Stimulated activated CD8-positive, alpha-beta memory T cell treated with anti-CD3 and anti-CD28 coated beads, Interleukin-4, amount 100 ng/mL, for 48 hours (primary cell): ENCODE data around the gene ZNF512.
"Not testable (repeated sequence)": the region's sequence is repeated elsewhere in the genome, so short reads cannot be mapped to it uniquely, and the experiment has no call there.

Source experiments
- DNase-seq: peaks from one replicate; pipeline ENCODE4 v3.0.0-alpha.2; 2020

The ZNF512 gene

DNA sequence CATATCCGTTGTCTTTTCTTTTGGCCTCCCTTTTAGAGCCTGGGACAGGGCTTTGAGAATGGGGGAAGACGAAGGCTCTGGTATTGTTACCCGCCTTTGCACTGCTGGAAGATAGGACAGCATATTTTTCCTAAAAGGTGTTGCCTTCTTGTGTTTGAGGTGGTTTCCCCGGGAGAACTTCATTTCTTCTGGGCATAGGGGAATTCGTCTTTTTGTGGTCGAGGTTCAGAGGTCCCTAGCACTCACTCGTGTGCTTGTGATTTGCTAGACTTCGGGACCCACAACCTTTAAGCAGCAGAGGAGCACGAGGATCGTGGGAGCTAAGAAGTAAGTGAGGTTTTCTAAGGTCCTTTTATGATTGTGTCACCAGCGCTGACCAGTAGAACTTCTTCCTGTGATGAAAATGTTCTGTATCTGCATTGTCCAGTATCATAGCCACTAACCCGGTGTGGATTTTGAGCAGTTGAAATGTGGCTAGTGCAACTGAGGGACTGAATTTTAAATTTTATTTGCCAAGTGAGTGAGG lies 611 bp downstream of the ZNF512 start:
- DNase-seq: no peak

GRCh38 chr2:27584597-27584996 lies 1.8 kb downstream of the ZNF512 start:
- DNase-seq: no peak

- peak; percentile 34 for DNase-seq
These were observed 4.2 kb downstream of the ZNF512 start for GRCh38 chr2:27587025-27587424.

DNA sequence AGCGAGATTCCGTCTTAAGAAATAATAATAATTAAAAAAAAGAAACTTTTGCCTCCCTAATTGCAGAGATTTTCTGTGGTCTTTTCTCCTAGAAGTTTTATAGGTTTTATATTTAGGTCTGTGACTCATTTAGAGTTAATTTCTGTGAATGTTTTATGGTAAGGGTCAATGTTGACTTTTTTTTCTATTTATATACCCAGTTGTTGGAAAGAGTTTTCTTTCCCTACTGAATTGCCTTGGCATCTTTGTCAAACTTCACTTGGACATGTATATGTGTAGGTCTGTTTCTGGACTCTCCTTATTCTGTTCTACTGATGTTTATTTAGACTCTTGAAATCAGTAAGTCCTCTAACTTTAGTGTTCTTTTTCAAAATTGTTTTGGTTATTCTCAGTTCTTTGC lies 5.5 kb downstream of the ZNF512 start:
- no peak for DNase-seq

DNA sequence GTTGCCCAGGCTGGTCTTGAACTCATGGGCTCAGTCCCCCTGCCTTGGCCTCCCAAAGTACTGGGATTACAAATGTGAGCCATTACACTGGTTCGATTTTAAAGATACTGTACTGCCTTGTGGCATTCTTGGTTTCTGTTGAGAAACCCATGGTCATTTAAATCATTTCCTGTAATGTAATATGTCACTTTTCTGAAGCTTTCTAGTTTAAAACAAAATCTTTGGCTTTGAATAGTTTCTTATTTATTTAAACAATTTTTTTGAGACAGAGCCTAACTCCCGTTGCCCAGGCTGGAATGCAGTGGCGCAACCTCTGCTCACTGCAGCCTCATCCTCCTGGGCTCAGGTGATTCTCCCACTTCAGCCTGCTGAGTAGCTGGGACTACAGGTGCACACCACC lies 8.9 kb downstream of the ZNF512 start:
- no peak for DNase-seq

- no peak for DNase-seq
These were observed 10.4 kb downstream of the ZNF512 start for GRCh38 chr2:27593240-27593639.

GRCh38 chr2:27594020-27594703 lies 11.3 kb downstream of the ZNF512 start:
- not testable (repeated sequence) for DNase-seq

DNA sequence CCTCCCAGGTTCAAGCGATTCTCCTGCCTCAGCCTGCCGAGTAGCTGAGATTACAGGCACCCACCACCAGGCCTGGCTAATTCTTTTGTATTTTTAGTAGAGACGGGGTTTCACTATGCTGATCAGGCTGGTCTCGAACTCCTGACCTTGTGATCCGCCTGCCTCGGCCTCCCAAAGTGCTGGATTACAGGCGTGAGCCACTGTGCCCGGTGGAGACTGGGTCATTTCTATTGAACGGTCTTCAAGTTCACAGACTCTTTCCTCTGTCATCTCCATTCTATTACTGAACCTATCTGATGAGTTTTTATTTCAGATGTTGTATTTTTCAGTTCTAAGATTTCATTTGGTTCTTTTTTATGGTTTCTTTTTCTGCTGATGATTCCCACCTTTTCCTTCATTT lies 12.6 kb downstream of the ZNF512 start:
- DNase-seq: not testable (repeated sequence)

DNA sequence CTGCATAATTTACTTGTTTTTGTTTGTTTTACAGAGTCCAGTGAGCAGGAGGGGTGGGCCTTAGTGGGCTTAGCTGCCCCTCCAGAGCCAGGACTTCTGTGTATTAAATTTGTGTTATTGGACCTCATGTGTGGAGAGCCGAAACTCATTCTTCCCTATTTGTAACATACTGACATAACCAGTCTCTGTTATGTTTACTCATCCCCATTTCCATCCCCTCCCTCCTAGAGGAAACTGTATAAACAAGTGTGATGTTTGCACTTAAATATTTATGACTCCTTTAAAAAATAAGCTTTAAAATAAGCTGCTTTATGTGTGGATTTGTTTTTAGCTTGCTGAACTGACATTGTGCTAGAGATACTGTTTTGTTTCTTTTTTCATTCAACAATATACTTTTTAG lies 13.8 kb downstream of the ZNF512 start:
- DNase-seq: no peak

DNA sequence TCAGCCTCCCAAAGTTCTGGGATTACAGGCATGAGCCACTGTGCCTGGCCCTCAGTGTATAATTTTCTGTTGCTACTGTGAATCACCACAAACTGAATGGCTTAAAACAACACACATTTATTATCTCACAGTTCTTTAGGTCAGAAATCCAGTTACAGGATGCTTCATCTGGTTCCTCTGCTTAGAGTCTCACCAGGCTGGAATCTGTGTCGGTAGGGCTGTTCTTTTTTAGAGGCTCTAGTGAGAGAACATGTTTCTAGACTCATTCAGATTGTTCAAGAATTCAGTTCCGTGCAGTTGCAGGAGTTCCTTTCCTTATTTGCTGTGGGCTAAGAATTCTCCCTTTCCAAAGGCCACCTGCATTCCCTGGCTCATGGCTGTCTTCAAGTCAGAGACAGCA lies 23.8 kb downstream of the ZNF512 start:
- DNase-seq: no peak

DNA sequence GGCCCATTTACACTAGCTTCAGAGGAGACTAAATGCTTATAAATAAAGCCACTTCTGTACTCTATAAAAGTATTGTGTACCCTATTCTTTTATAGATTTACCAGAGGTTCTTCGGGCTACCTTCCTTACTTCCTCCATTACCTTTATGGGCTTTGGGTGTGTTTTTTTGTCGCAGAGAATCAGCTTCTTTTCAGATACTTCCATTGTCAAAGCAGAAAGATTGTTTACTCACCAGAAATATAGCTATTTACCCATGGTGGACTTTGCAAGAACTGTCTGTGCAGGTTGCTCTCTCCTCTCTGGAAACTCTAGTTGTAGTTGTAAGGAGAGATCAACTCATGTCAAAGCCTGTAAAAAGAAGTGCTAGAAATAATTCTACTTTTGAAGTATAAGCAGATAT lies 31.1 kb downstream of the ZNF512 start:
- DNase-seq: no peak

DNA sequence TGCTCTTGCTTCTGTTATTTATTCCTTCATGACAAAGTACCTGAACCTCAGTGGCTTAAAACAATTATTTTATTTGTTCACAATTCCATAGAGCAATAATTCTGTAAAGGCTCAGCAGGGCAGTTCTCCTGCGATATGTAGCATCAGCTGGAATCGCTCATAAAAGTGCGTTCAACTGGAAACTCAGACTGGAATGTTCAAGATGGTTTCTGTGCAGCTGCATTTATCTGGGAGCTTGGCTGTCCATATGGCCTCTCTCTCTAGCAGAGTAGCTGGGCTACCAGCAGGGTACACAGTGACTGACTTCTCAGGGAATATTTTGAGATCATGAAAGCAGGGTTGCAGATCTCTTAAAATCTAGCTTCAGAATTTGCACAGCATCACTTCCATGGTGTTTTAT lies 32.5 kb downstream of the ZNF512 start:
- no peak for DNase-seq

DNA sequence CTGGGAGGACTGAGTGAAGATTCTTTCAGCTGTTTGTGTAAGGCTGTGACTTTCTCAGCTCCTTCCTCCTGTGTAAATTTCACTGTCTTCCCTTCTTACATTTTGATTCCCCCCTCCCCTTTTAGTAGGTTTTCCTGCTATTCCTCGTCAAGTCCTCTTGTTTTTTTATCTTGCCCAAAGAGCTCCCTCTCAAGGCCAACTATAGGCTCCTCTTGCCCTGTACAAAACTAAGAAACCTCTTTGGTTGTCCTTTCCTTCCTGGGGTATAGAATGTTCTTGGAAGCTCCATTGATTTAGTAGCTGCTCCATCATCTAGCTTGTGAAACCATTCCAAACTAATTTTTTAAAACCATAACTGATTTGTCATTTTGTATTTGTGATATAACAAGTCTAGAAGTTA lies 38.7 kb downstream of the ZNF512 start:
- no peak for DNase-seq

DNA sequence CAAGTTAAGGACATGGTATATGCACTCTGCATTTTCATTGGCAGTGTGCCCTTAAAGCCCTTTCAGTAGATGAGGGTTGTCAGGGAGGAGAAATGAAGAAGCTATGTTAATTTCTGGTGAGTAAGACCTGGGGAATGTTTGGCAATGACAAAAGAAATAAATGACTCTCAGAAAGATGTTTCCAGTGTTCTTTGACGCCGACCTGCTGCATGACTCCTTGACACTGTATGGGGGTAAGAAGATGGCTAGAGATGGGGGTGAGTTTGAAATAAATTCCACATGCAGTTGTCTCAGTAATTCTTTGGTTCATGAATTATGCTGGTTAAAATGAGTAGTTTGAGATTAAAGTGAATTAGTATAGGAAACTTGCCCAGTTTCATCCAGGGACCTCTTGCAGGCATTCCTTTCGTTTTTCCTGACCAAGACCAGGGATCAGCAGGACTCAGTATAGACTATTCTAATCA lies 40.1 kb downstream of the ZNF512 start:
- DNase-seq: no peak

DNA sequence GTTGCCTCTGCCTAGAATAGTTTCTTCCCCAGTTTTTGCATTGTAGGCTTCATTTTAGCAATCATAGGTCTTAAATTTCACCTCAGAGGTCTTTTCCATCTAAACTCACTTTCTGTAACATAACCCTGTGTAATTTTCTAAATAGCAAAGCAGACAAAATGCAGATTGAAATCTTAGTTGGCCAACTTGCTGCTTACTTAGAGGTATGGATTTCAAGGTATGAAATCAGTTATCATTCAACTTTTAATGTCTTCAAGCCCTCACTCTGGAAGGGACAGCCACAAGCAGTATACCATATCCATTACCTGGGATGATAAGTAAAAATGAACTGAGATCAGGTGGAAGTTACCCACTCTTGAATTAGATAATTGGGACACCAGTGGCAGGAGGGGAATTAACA lies 42.1 kb downstream of the ZNF512 start:
- no peak for DNase-seq

GRCh38 chr2:27626323-27626722 lies 43.5 kb downstream of the ZNF512 start:
- DNase-seq: not testable (repeated sequence)

DNA sequence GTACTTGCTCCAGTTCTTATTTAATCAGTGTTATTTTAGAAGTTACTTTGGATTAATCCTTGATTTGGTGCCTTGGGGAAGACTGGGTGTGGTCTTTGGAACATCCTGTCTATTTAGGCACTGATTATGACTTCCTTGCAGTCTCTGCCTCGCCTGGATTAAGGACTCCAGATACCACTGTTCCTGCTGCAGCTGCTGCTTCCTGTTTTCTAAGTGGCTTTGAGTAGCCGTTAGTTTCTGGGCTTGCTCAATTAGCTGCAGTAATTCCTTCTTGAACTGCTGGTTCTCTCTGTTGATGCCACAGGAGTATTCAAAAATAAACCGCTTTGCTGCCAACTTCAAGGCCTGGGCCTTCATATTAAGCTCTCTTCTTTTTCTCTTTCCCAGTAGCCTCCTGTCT lies 44.1 kb downstream of the ZNF512 start:
- not testable (repeated sequence) for DNase-seq

- peak; percentile 32 for DNase-seq
These were observed 45.3 kb downstream of the ZNF512 start for GRCh38 chr2:27627963-27628766.

- DNase-seq: peak; percentile 96
These were observed 46.2 kb downstream of the ZNF512 start, which contains the start of the genes CCDC121 and GPN1 for GRCh38 chr2:27628767-27629709. CCDC121 (minus strand) TSS chr2:27629012; CDS start chr2:27627799, 1,213 bp downstream. GPN1 (plus strand) TSS chr2:27629050; CDS start chr2:27629059, 9 bp downstream.

DNA sequence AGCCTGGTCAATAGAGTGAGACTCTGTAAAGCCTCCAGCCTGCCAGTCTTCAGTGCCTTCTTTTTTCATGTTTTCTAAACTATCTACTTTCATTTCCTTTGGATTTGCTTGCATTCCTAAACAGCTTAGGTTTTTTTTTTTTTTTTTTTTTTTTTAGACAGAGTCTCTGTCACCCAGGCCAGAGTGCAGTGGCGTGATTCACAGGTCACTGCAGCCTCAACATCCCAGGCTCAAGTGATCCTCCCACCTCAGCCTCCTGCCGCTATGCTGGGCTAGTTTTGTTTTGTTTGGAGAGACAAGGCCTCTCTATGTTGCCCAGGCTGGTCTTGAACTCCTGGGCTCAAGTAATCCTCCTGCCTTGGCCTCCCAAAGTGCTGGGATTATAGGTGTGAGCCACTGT lies 47.4 kb downstream of the ZNF512 start:
- DNase-seq: not testable (repeated sequence)

- no peak for DNase-seq
These were observed 51.4 kb downstream of the ZNF512 start for GRCh38 chr2:27634291-27634690.

DNA sequence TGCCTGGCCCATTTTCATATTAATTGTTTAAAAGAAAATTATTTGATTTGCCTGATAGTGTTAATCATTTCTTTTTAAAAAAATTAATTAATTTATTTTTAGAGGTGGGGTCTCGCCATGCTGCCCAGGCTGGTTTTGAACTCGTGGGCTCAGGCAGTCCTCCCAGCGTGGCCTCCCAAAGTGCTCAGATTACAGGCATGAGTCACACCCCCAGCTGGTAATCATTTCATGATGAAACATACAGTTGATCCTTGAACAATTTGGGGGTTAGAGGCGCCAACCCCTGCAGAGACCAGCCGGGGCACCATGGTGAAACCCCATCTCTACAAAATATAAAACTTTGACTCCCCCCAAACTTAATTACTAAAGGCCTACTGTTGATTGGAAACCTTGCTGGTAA lies 53.9 kb downstream of the ZNF512 start:
- DNase-seq: no peak
